ENCODE data around the gene ZNF408.

- no peak for TF ChIP-seq CTCF (IDR thresholded peaks at IDR 0.05; ENCODE audit: poor library complexity, severe bottlenecking)
- no peak for TF ChIP-seq EP300 (conservative IDR thresholded peaks at IDR 0.05; ENCODE audit: poor library complexity, severe bottlenecking)
- no peak for TF ChIP-seq EZH2 (IDR thresholded peaks at IDR 0.05; ENCODE audit: borderline replicate concordance, insufficient read depth, low read length, poor library complexity, severe bottlenecking)
- TF ChIP-seq SMC3 (conservative IDR thresholded peaks at IDR 0.05; ENCODE audit: poor library complexity), result no peak
- TF ChIP-seq RAD21 (conservative IDR thresholded peaks at IDR 0.05), result no peak
- TF ChIP-seq POLR2AphosphoS5 (IDR thresholded peaks at IDR 0.05), result no peak
These were observed 35.3 kb downstream of the ZNF408 start for GRCh38 chr11:46736146-46736545.
